Common myeloid progenitor, CD34-positive (primary cell): ENCODE data around the gene GSTO2.
A peak's percentile ranks its signal among the peaks of the same experiment; 100 is the strongest.
"Not testable (repeated sequence)": the region's sequence is repeated elsewhere in the genome, so short reads cannot be mapped to it uniquely, and the experiment has no call there.

Source experiments
- CTCF ChIA-PET: fragments of 350-600 bp; sonication (Branson Sonifier 250); formaldehyde crosslinking; loops from one replicate; lab custom pipeline; 2021; ENCODE audit warnings: antibody characterized with exemption; lab: Charles Lee
- POLR2A ChIA-PET: fragments of 350-600 bp; sonication (Branson Sonifier 250); formaldehyde crosslinking; loops from one replicate; lab custom pipeline; 2021; ENCODE audit warnings: antibody characterized with exemption; lab: Charles Lee
- DNase-seq, 3 donors: peaks; one replicate each; pipeline versions ENCODE4 v3.0.0 to v3.0.0-alpha.2; 2013
- H3K27ac ChIP-seq, 2 experiments: 1 replicate in 1 of 2; 2 replicates in 1 of 2; pipeline ENCODE4 v1.7.0; 2013; ENCODE audit warnings: inconsistent platforms in 2 of 2, low read length in 2 of 2, mild to moderate bottlenecking in 2 of 2, low read depth in 1 of 2, moderate library complexity in 1 of 2; ENCODE audit not compliant: severe bottlenecking in 2 of 2, insufficient read depth in 1 of 2, poor library complexity in 1 of 2
- H3K27me3 ChIP-seq, 5 experiments: replicated peaks in 2 of 5; 1 replicate in 3 of 5; 2 replicates in 2 of 5; pipeline versions ENCODE4 v1.6.1 to v1.7.0; 2013; ENCODE audit warnings: low read length in 4 of 5, mild to moderate bottlenecking in 2 of 5, moderate library complexity in 2 of 5, inconsistent platforms in 1 of 5; ENCODE audit not compliant: insufficient read depth in 5 of 5, control insufficient read depth in 4 of 5
- H3K36me3 ChIP-seq, 4 experiments: 1 replicate in 2 of 4; 2 replicates in 2 of 4; pipeline versions ENCODE4 v1.6.1 to v1.7.0; 2013; ENCODE audit warnings: low read length in 3 of 4, control low read depth in 1 of 4, mild to moderate bottlenecking in 1 of 4; ENCODE audit not compliant: control insufficient read depth in 4 of 4, insufficient read depth in 4 of 4
- H3K4me1 ChIP-seq, 4 experiments: 1 replicate in 3 of 4; 2 replicates in 1 of 4; pipeline versions ENCODE4 v1.6.1 to v1.7.1; 2013; ENCODE audit warnings: low read length in 3 of 4, mild to moderate bottlenecking in 3 of 4, control low read depth in 1 of 4, inconsistent platforms in 1 of 4, moderate library complexity in 1 of 4; ENCODE audit not compliant: control insufficient read depth in 4 of 4, insufficient read depth in 4 of 4; ENCODE audit errors: control extremely low read depth in 1 of 4
- H3K4me3 ChIP-seq, 7 experiments: 1 replicate in 4 of 7; 2 replicates in 3 of 7; pipeline versions ENCODE4 v1.5.1 to v1.7.0; 2013; ENCODE audit warnings: mild to moderate bottlenecking in 7 of 7, low read length in 6 of 7, moderate library complexity in 6 of 7, inconsistent platforms in 2 of 7, low read depth in 2 of 7, control low read depth in 1 of 7; ENCODE audit not compliant: insufficient read depth in 4 of 7, control insufficient read depth in 1 of 7; ENCODE audit errors: extremely low read depth in 1 of 7
- H3K9me3 ChIP-seq, 5 experiments: 1 replicate in 4 of 5; 2 replicates in 1 of 5; pipeline versions ENCODE4 v1.6.1 to v1.7.1; 2013; ENCODE audit warnings: low read length in 4 of 5, mild to moderate bottlenecking in 2 of 5, inconsistent platforms in 1 of 5, low read depth in 1 of 5, moderate library complexity in 1 of 5; ENCODE audit not compliant: control insufficient read depth in 4 of 5, insufficient read depth in 2 of 5; ENCODE audit errors: control extremely low read depth in 1 of 5
- WGBS: methylation state at CpG from one replicate; pipeline ENCODE4 v1.1.5; 2013; ENCODE audit not compliant: insufficient coverage; 5-methylcytosine and 5-hydroxymethylcytosine counted together

The GSTO2 gene

DNA sequence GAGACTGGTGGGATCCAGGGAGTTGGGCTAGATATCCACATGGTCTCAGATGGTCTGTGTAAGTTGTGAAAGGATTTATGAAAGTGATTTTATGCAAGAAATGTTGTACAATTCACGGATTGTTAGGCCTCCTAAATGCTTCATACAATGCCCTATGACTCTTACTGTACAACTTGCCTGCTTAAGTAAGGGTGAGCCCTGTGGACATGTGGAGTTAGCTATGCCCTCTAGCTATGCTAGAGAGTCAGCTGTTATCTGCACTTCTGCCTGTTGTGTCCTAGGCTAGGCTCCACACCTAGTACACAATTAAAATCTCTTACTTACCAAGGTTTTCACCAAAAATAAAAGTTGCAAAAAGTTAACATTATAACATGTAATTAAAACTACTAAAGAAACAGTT is 35.2 kb upstream of the GSTO2 start:
- no CpG with 5 or more reads among the region's 1 CpG for WGBS
- POLR2A ChIA-PET: no interaction called here
- Histone ChIP-seq H3K27ac (no peak overlapping the region), H3K4me3 (no peak overlapping the region), H3K9me3 (peaks cover 0 to 4% (median 0%) of the 10 kb centered on the region in 5 experiments), H3K27me3 (no peaks in the 10 kb centered on the region), H3K36me3 (no peaks in the 10 kb centered on the region), H3K4me1 (peaks cover 0 to 13% (median 8%) of the 10 kb centered on the region in 4 experiments)
- DNase-seq: no peak
- CTCF ChIA-PET: interaction anchor here (3.2 kb wide), 1 partner anchor 40 kb away, joined by 14 read pairs; no protein-coding TSS in a partner anchor

DNA sequence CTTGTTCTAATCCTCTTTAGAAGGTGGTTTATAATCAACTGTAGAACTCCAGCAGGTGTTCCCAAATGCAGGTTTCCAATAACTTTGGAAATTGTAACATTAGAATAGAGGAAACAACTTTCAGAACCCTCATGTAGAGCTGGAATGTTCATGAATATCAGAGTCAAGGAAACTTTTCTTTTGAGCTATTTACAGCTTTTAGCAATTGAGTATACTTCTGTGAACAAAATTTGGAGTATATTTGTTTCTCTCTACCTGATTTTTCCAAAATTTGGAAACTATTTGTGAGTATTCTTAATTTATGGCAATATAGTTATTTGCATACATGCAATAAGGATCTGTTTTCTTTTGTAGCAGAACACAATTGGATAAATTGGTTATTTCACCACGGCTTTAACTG is 34.0 kb upstream of the GSTO2 start:
- Histone ChIP-seq H3K4me1 (peaks cover 0 to 20% (median 12%) of the 10 kb centered on the region in 4 experiments), H3K9me3 (peaks cover 0 to 4% (median 0%) of the 10 kb centered on the region in 5 experiments), H3K27ac (no peak overlapping the region), H3K4me3 (no peak overlapping the region), H3K27me3 (no peaks in the 10 kb centered on the region), H3K36me3 (no peaks in the 10 kb centered on the region)
- ChIA-PET POLR2A (no interaction called here), CTCF (interaction anchor here (0.9 to 1.3 kb wide), 2 partner anchors 9 to 11 kb away, joined by 3 read pairs; no protein-coding TSS in a partner anchor)
- 80% methylated on average over 1 of the region's 1 CpG for WGBS
- DNase-seq: no peak

DNA sequence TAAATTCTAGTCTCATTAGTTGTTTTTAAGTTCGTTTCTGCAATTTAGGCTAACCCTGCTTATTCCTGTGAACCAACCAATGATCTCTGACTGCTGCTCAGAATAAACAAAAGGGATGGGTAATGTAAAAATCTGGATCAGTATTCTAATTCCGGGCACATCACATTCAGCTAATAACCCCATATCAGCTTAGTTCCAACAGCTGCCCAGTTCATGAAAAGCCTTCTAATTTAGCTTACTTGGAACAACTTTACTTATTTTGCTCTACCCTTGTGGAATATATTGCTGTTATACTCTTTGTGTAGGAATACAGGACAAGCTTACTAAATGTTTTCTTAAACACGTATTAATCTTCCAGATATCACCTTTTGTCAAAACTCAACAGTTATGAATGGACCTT is 33.2 kb upstream of the GSTO2 start:
- Histone ChIP-seq H3K9me3 (peaks cover 0 to 4% (median 0%) of the 10 kb centered on the region in 5 experiments), H3K36me3 (no peaks in the 10 kb centered on the region), H3K27me3 (no peaks in the 10 kb centered on the region), H3K4me1 (peaks cover 0 to 26% (median 15%) of the 10 kb centered on the region in 4 experiments), H3K27ac (no peak overlapping the region), H3K4me3 (no peak overlapping the region)
- DNase-seq: no peak
- WGBS: 100% methylated on average over 1 of the region's 3 CpGs
- ChIA-PET POLR2A (no interaction called here), CTCF (interaction anchor here (0.7 to 1.3 kb wide), 2 partner anchors 11 to 24 kb away, joined by 3 to 4 read pairs; no protein-coding TSS in a partner anchor)

DNA sequence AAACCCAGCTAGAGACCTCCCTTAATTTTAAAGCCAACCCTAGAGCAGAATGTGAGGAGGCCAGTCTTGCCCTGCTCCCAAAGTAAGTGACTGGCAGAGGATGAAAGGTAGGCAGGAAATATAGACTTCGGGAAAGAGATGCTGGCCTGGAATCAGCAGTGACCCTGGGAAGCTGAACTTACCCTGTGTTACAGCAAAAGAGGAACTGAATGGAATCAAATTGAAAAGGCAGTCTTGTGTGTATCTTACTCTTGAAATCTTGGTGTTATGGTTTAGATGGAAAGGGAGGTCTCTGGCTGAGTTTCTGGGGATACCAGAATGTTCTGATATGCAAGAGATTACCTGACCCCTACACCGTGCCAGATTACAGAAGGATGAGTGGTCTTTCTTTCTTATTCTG is 28.9 kb upstream of the GSTO2 start:
- ChIA-PET POLR2A (no interaction called here), CTCF (interaction anchor here (3.0 kb wide), 1 partner anchor 14 kb away, joined by 9 read pairs; the partner anchor contains the start of gene GSTO1)
- 38% methylated on average over 2 of the region's 2 CpGs for WGBS
- Histone ChIP-seq H3K27me3 (no peaks in the 10 kb centered on the region), H3K9me3 (peaks cover 0 to 4% (median 0%) of the 10 kb centered on the region in 5 experiments), H3K27ac (no peak overlapping the region), H3K4me3 (no peak overlapping the region), H3K4me1 (peaks cover 0 to 13% (median 8%) of the 10 kb centered on the region in 4 experiments), H3K36me3 (no peaks in the 10 kb centered on the region)
- peak in 1 of 3 donors; percentile 45 for DNase-seq

DNA sequence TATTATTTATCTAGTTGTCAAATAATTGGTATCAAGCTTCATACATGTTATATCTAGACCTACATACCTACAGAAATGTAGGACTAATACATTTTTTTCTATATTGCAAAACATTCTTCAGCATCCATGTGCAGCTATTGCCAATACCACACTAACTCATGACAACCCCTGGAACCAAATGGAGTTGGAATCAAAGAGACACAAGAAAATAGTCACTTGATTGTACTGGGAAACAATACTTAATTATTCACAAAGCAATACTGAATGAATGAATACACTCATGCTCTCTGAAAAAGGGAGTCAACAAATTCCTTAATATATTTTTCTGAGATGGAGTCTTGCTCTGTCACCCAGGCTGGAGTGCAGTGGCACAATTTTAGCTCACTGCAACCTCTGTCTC is 26.4 kb upstream of the GSTO2 start:
- Histone ChIP-seq H3K9me3 (no peaks in the 10 kb centered on the region), H3K4me3 (no peak overlapping the region), H3K27ac (no peak overlapping the region), H3K4me1 (peaks cover 10 to 30% (median 19%) of the 10 kb centered on the region in 4 experiments), H3K27me3 (no peaks in the 10 kb centered on the region), H3K36me3 (no peaks in the 10 kb centered on the region)
- ChIA-PET CTCF (interaction anchor here (3.0 kb wide), 1 partner anchor 11 kb away, joined by 9 read pairs; the partner anchor contains the start of gene GSTO1), POLR2A (no interaction called here)
- no peak for DNase-seq

DNA sequence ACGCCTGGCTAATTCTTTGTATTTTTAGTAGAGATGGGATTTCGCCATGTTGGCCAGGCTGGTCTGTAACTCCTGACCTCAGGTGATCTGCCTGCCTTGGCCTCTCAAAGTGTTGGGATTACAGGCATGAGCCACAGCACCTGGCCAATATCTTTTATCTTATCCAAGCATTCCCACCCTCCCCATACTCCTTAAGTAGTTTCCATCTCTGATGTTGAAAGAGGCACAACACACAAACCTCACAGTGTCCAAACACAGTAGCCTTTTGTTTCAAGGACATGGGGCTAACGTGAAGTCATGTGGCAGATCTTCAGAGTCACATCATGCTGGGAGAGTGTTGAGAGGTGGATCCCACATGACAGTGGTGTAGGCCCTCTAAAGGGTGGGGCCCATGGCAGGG is 26.0 kb upstream of the GSTO2 start:
- H3K36me3 ChIP-seq, H3K9me3 ChIP-seq, POLR2A ChIA-PET, DNase-seq, H3K4me3 ChIP-seq, CTCF ChIA-PET, H3K27ac ChIP-seq, H3K27me3 ChIP-seq: not testable (repeated sequence)
- WGBS: 100% methylated on average over 2 of the region's 3 CpGs
- H3K4me1 ChIP-seq: peaks cover 14 to 34% (median 21%) of the 10 kb centered on the region in 4 experiments

DNA sequence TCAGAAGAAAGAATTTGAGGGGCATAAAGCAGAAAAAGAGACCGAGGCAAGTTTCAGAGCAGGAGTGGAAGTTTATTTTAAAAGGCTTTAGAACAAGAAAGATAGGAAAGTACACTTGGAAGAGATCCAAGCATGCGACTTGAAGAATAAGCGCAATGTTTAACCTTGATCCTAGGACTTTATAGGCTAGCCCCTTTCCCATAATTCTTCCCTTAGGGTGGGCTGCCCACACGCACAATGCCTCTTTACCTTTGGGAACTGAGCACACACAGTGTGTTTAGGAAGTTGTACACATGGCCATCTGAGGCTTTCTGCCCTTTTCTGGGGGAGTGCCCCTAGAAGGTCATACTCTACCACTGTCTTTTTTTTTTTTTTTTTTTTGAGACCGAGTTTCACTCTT is 25.5 kb upstream of the GSTO2 start:
- ChIA-PET CTCF (interaction anchor here (1.2 kb wide), 1 partner anchor 9 kb away, joined by 3 read pairs; no protein-coding TSS in a partner anchor), POLR2A (no interaction called here)
- Histone ChIP-seq H3K36me3 (no peaks in the 10 kb centered on the region), H3K4me1 (peaks cover 14 to 39% (median 25%) of the 10 kb centered on the region in 4 experiments), H3K27ac (no peak overlapping the region), H3K9me3 (no peaks in the 10 kb centered on the region), H3K27me3 (no peaks in the 10 kb centered on the region), H3K4me3 (no peak overlapping the region)
- no peak for DNase-seq
- 97% methylated on average over 3 of the region's 5 CpGs for WGBS
